Measurements from ENCODE around the gene CCER1.

- TF ChIP-seq POLR2A (IDR thresholded peaks at IDR 0.05) = no peak
- TF ChIP-seq CTCF (IDR thresholded peaks at IDR 0.05) = no peak
Observed at GRCh38 chr12:90982170-90982569, 27.2 kb upstream of the CCER1 start.

All from right lobe of liver (tissue), 4 donors.